Lower leg skin (tissue), 3 donors: ENCODE results near the gene ZFHX3.

Experiments used
- CTCF ChIP-seq, 3 donors: fragments of 450-650 bp; IDR thresholded peaks; one replicate each; pipeline ENCODE4 v1.5.1; 2016; ENCODE audit warnings: antibody characterized with exemption in 3 of 3, mild to moderate bottlenecking in 3 of 3, moderate library complexity in 2 of 3
- POLR2A ChIP-seq, 2 donors: fragments of 450-650 bp; IDR thresholded peaks; one replicate each; pipeline ENCODE4 v1.6.1; 2016 to 2017; ENCODE audit warnings: antibody characterized with exemption in 2 of 2, mild to moderate bottlenecking in 1 of 2, moderate library complexity in 1 of 2

- TF ChIP-seq CTCF (IDR thresholded peaks at IDR 0.05) = no peak
- no peak for TF ChIP-seq POLR2A (IDR thresholded peaks at IDR 0.05)
Measured at GRCh38 chr16:73094371-73094770, 46.4 kb upstream of the ZFHX3 start.
